Right lobe of liver (tissue), 4 donors: Measurements from ENCODE around the gene APOL3.

Source experiments
- POLR2A ChIP-seq: fragments of 450-650 bp; IDR thresholded peaks from one replicate; pipeline ENCODE4 v1.6.1; 2017; ENCODE audit warnings: antibody characterized with exemption, mild to moderate bottlenecking
- TF ChIP-seq, protein P1 (sequence below), 4 donors: fragments of 200-600 bp in 3 of 4; fragments of 450-650 bp in 1 of 4; IDR thresholded peaks; one replicate each; pipeline versions ENCODE4 v1.5.1 to v1.8.0; 2016 to 2022; ENCODE audit warnings: antibody characterized with exemption in 4 of 4, mild to moderate bottlenecking in 2 of 4
- donor health status: DM: no; HTN: no; CAD: no.
- donor health status: DM: no; HTN: no; CAD: no.
- donor health status: DM: no; HTN: yes; CAD: no.

DNA sequence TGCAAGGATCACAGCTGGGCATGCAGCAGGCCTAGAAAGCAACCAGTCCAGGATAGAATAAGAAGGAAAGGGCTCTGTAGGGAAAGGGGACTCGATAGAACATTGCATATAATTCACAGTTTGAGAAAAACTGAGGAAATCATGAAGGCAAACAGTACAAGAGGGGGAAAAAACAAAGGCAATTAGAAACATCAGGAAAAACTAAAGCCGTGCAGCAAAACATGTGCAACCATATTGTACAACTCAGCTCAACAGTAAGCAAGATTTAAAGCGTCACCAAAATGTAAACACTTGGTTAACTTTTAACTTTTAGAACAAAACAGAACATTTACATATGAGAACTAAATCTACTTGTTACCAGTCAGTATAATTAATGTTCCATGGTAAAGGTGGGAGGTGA lies 8.5 kb downstream of the APOL3 start:
- TF ChIP-seq POLR2A: no peak
- TF ChIP-seq, protein P1, sequence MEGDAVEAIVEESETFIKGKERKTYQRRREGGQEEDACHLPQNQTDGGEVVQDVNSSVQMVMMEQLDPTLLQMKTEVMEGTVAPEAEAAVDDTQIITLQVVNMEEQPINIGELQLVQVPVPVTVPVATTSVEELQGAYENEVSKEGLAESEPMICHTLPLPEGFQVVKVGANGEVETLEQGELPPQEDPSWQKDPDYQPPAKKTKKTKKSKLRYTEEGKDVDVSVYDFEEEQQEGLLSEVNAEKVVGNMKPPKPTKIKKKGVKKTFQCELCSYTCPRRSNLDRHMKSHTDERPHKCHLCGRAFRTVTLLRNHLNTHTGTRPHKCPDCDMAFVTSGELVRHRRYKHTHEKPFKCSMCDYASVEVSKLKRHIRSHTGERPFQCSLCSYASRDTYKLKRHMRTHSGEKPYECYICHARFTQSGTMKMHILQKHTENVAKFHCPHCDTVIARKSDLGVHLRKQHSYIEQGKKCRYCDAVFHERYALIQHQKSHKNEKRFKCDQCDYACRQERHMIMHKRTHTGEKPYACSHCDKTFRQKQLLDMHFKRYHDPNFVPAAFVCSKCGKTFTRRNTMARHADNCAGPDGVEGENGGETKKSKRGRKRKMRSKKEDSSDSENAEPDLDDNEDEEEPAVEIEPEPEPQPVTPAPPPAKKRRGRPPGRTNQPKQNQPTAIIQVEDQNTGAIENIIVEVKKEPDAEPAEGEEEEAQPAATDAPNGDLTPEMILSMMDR (IDR thresholded peaks at IDR 0.05): no peak
